H1 (cell line): Measurements from ENCODE around the gene MLLT11. TPM values are rescaled to one million over a fixed set of nuclear protein-coding genes. Genes with fewer than 3 reads are reported as not detected.

Experiments
- CTCF ChIA-PET: fragments of 300-600 bp; sonication (Branson Sonifier 250); formaldehyde crosslinking; loops from one replicate; lab custom pipeline; 2021; ENCODE audit not compliant: partially characterized antibody; lab: Charles Lee
- POLR2A ChIA-PET: fragments of 300-600 bp; sonication (Branson Sonifier 250); formaldehyde crosslinking; loops from one replicate; lab custom pipeline; 2021; ENCODE audit warnings: inconsistent platforms; ENCODE audit not compliant: partially characterized antibody; lab: Charles Lee
- DNase-seq, 2 experiments: peaks; one replicate each; pipeline versions ENCODE4 v3.0.0 to v3.0.0-alpha.2; 2010 to 2022; ENCODE audit warnings: low spot score in 2 of 2, low read depth in 1 of 2, mixed read lengths in 1 of 2
- FAIRE-seq: peaks from 2 replicates; lab custom pipeline; 2011; peaks lifted over from hg19 to GRCh38; lab: Jason Lieb, UNC
- H2AFZ ChIP-seq: 2 replicates; pipeline ENCODE4 v1.8.1; 2012; ENCODE audit warnings: low read length, inconsistent platforms
- H2AK5ac ChIP-seq: 2 replicates; pipeline ENCODE4 v1.6.1; 2013; ENCODE audit warnings: low read depth, low read length
- H2BK120ac ChIP-seq: replicated peaks from 2 replicates; pipeline ENCODE3; 2013; ENCODE audit warnings: low read depth, low read length, inconsistent platforms
- H2BK12ac ChIP-seq: 2 replicates; pipeline ENCODE4 v1.6.1; 2013; ENCODE audit warnings: low read depth, low read length
- H2BK15ac ChIP-seq: 2 replicates; pipeline ENCODE4 v1.6.1; 2013; ENCODE audit warnings: low read length
- H2BK20ac ChIP-seq: 2 replicates; pipeline ENCODE4 v1.6.1; 2013; ENCODE audit warnings: low read length
- H2BK5ac ChIP-seq: 2 replicates; pipeline ENCODE4 v1.6.1; 2013; ENCODE audit warnings: low read depth, low read length
- H3K14ac ChIP-seq: 2 replicates; pipeline ENCODE4 v1.6.1; 2013; ENCODE audit warnings: inconsistent platforms; ENCODE audit not compliant: insufficient read length
- H3K18ac ChIP-seq: 2 replicates; pipeline ENCODE4 v1.6.1; 2013; ENCODE audit warnings: low read length; ENCODE audit errors: extremely low read depth
- H3K23ac ChIP-seq: 2 replicates; pipeline ENCODE4 v1.6.1; 2013; ENCODE audit warnings: inconsistent platforms; ENCODE audit not compliant: insufficient read length
- H3K23me2 ChIP-seq: 2 replicates; pipeline ENCODE4 v1.6.1; 2013; ENCODE audit warnings: low read depth, low read length
- H3K27ac ChIP-seq: 2 replicates; pipeline ENCODE4 v1.6.1; 2011; ENCODE audit warnings: low read depth, low read length, inconsistent platforms
- H3K27me3 ChIP-seq, 4 experiments: replicated peaks in 1 of 4; 1 replicate in 1 of 4; 2 replicates in 3 of 4; pipeline versions ENCODE4 v1.6.1 to v1.8.1; 2011 to 2013; ENCODE audit warnings: low read length in 3 of 4, mild to moderate bottlenecking in 3 of 4, inconsistent platforms in 2 of 4, mixed read lengths in 2 of 4, moderate library complexity in 1 of 4; ENCODE audit not compliant: control insufficient read depth in 3 of 4, insufficient read depth in 3 of 4; ENCODE audit errors: extremely low read depth in 1 of 4
- H3K36me3 ChIP-seq, 4 experiments: 2 replicates each; pipeline versions ENCODE4 v1.6.1 to v1.8.1; 2011 to 2013; ENCODE audit warnings: mild to moderate bottlenecking in 4 of 4, low read length in 3 of 4, moderate library complexity in 2 of 4, control low read depth in 1 of 4, inconsistent platforms in 1 of 4; ENCODE audit not compliant: insufficient read depth in 4 of 4, control insufficient read depth in 2 of 4
- H3K4ac ChIP-seq: replicated peaks from 2 replicates; pipeline ENCODE3; 2013; ENCODE audit warnings: low read length, low read depth, mixed read lengths, inconsistent platforms; ENCODE audit not compliant: insufficient read length
- H3K4me1 ChIP-seq, 4 experiments: replicated peaks in 1 of 4; 1 replicate in 1 of 4; 2 replicates in 3 of 4; pipeline versions ENCODE4 v1.6.1 to v1.8.1; 2011 to 2013; ENCODE audit warnings: low read length in 3 of 4, inconsistent platforms in 2 of 4, mixed read lengths in 1 of 4; ENCODE audit not compliant: insufficient read depth in 4 of 4, control insufficient read depth in 3 of 4
- H3K4me2 ChIP-seq, 2 experiments: 2 replicates each; pipeline versions ENCODE4 v1.6.1 to v1.8.1; 2011 to 2013; ENCODE audit warnings: low read depth in 2 of 2, low read length in 2 of 2, control low read depth in 1 of 2, inconsistent platforms in 1 of 2, mild to moderate bottlenecking in 1 of 2; ENCODE audit not compliant: insufficient read depth in 1 of 2
- H3K4me3 ChIP-seq, 4 experiments: fragments of 200-600, 300-600 bp in 1 of 4; sonication (generic), shearing (Covaris generic), sonication (Bioruptor Twin) in 1 of 4; 2 replicates each; pipeline versions ENCODE4 v1.5.1 to v1.8.1; 2011 to 2016; ENCODE audit warnings: low read length in 4 of 4, low read depth in 3 of 4, control low read depth in 2 of 4, inconsistent platforms in 2 of 4, mild to moderate bottlenecking in 2 of 4, mixed read lengths in 1 of 4, moderate library complexity in 1 of 4; ENCODE audit not compliant: insufficient read depth in 2 of 4; ENCODE audit errors: extremely low read depth in 1 of 4
- H3K56ac ChIP-seq: replicated peaks from 2 replicates; pipeline ENCODE3; 2013; ENCODE audit warnings: low read depth, mild to moderate bottlenecking, mixed read lengths, low read length, inconsistent platforms; ENCODE audit not compliant: insufficient read length
- H3K79me1 ChIP-seq: 2 replicates; pipeline ENCODE4 v1.6.1; 2013; ENCODE audit warnings: low read depth, low read length, control low read depth
- H3K79me2 ChIP-seq, 2 experiments: 2 replicates each; pipeline versions ENCODE4 v1.6.1 to v1.8.1; 2012 to 2013; ENCODE audit warnings: low read length in 2 of 2, mild to moderate bottlenecking in 2 of 2, inconsistent platforms in 1 of 2; ENCODE audit not compliant: insufficient read depth in 2 of 2, control insufficient read depth in 1 of 2
- H3K9ac ChIP-seq, 4 experiments: replicated peaks in 1 of 4; 1 replicate in 1 of 4; 2 replicates in 3 of 4; pipeline versions ENCODE4 v1.6.1 to v1.8.1; 2011 to 2013; ENCODE audit warnings: low read depth in 3 of 4, low read length in 3 of 4, control low read depth in 2 of 4, mild to moderate bottlenecking in 2 of 4, moderate library complexity in 2 of 4, inconsistent platforms in 1 of 4; ENCODE audit errors: extremely low read depth in 1 of 4
- H3K9me3 ChIP-seq, 2 experiments: 2 replicates each; pipeline versions ENCODE4 v1.6.1 to v1.8.1; 2012 to 2013; ENCODE audit warnings: mild to moderate bottlenecking in 2 of 2, moderate library complexity in 2 of 2, control low read depth in 1 of 2, inconsistent platforms in 1 of 2, low read depth in 1 of 2, low read length in 1 of 2, mixed read lengths in 1 of 2; ENCODE audit not compliant: insufficient read depth in 2 of 2
- H4K20me1 ChIP-seq, 2 experiments: replicated peaks in 1 of 2; 2 replicates each; pipeline versions ENCODE3 to v1.8.1; 2011 to 2013; ENCODE audit warnings: inconsistent platforms in 2 of 2, low read length in 2 of 2, mild to moderate bottlenecking in 1 of 2; ENCODE audit not compliant: insufficient read depth in 2 of 2, control insufficient read depth in 1 of 2
- H4K5ac ChIP-seq: 2 replicates; pipeline ENCODE4 v1.6.1; 2013; ENCODE audit warnings: low read length, low read depth, mixed read lengths, inconsistent platforms; ENCODE audit not compliant: insufficient read length
- H4K8ac ChIP-seq: 2 replicates; pipeline ENCODE4 v1.8.0; 2013; ENCODE audit warnings: mild to moderate bottlenecking, moderate library complexity, low read length, inconsistent platforms; ENCODE audit not compliant: insufficient read depth; ENCODE audit errors: extremely low read depth
- H4K91ac ChIP-seq: replicated peaks from 2 replicates; pipeline ENCODE3; 2013; ENCODE audit warnings: low read length, mixed read lengths, inconsistent platforms; ENCODE audit not compliant: insufficient read length
- ASH2L ChIP-seq: fragments of 200-600, 300-600 bp; sonication (generic); IDR thresholded peaks from one replicate; pipeline ENCODE4 v1.7.1; 2017; ENCODE audit warnings: low read length
- BACH1 ChIP-seq: IDR thresholded peaks from 2 replicates; pipeline ENCODE4 v1.6.1; 2012; ENCODE audit warnings: low read length, improper control_type of control experiment
- CBX5 ChIP-seq: fragments of 300-800, 300-1000 bp; sonication (generic); IDR thresholded peaks from 2 replicates; pipeline ENCODE4 v1.7.1; 2016; ENCODE audit warnings: antibody characterized with exemption, low read length, low read depth
- CEBPB ChIP-seq: IDR thresholded peaks from 2 replicates; pipeline ENCODE4 v1.6.1; 2012; ENCODE audit warnings: low read depth, low read length
- E2F6 ChIP-seq: IDR thresholded peaks from 2 replicates; pipeline ENCODE4 v1.6.1; 2012; ENCODE audit warnings: inconsistent platforms
- JUN ChIP-seq: IDR thresholded peaks from 2 replicates; pipeline ENCODE4 v1.6.1; 2011; ENCODE audit warnings: low read depth, mild to moderate bottlenecking, improper control_type of control experiment, low read length
- POU5F1 ChIP-seq: IDR thresholded peaks from 2 replicates; pipeline ENCODE4 v1.6.1; 2011; ENCODE audit warnings: low read depth, mild to moderate bottlenecking, low read length, moderate library complexity
- RFX5 ChIP-seq: IDR thresholded peaks from 2 replicates; pipeline ENCODE4 v1.6.1; 2011; ENCODE audit warnings: low read depth, low read length, improper control_type of control experiment, borderline replicate concordance
- SIX5 ChIP-seq: IDR thresholded peaks from 2 replicates; pipeline ENCODE4 v1.6.1; 2011; ENCODE audit warnings: mild to moderate bottlenecking, low read depth, low read length
- SP1 ChIP-seq: IDR thresholded peaks from 2 replicates; pipeline ENCODE4 v1.6.1; 2011; ENCODE audit warnings: low read depth, low read length
- SRF ChIP-seq: IDR thresholded peaks from 2 replicates; pipeline ENCODE4 v1.6.1; 2011; ENCODE audit warnings: mild to moderate bottlenecking, low read depth, low read length, moderate library complexity
- TCF12 ChIP-seq: IDR thresholded peaks from 2 replicates; pipeline ENCODE4 v1.6.1; 2011; ENCODE audit warnings: low read depth, mild to moderate bottlenecking, low read length
- USF2 ChIP-seq: IDR thresholded peaks from 2 replicates; pipeline ENCODE4 v1.6.1; 2011; ENCODE audit warnings: low read length, improper control_type of control experiment
- ZNF274 ChIP-seq: IDR thresholded peaks from 2 replicates; pipeline ENCODE4 v1.7.0; 2012; ENCODE audit warnings: low read length, borderline replicate concordance; ENCODE audit errors: extremely low read depth
- WGBS, 2 experiments: shearing (Covaris generic) in 1 of 2; methylation state at CpG; one replicate each; pipeline versions ENCODE4 v1.1.6 to v1.1.7; 2013 to 2015; ENCODE audit warnings: low lambda C conversion rate in 2 of 2, mixed read lengths in 2 of 2, inconsistent platforms in 1 of 2, low coverage in 1 of 2, missing lambda C conversion rate in 1 of 2; ENCODE audit not compliant: insufficient replicate concordance in 2 of 2, insufficient coverage in 1 of 2, insufficient read length in 1 of 2; ENCODE audit errors: extremely low coverage in 1 of 2, missing lambda C conversion rate in 1 of 2; 5-methylcytosine and 5-hydroxymethylcytosine counted together
- polyA plus RNA-seq, 7 experiments: library from polyadenylated mRNA; depleted of rRNA in 3 of 7; stranded (reverse) in 5 of 7; unstranded in 2 of 7; fragments of >200 nt in 5 of 7; fragments of 200-250 nt in 2 of 7; gene quantifications; 1 replicate in 5 of 7; 2 replicates in 1 of 7; 4 replicates in 1 of 7; pipeline versions ENCODE4 v1.2.1 to v1.2.3, GENCODE V29; 2011 to 2013; ENCODE audit warnings: missing spikeins in 2 of 7, mixed read lengths in 2 of 7
- total RNA-seq: library from RNA; stranded (reverse); fragmentation: NEBNext Ultra II Directional; extraction: Animal tissue kit (Norgen Biotek cat#: 25700); gene quantifications from 2 replicates; pipeline ENCODE4 v1.2.1, GENCODE V29; 2021

MLLT11 gene
- total and polyA plus RNA-seq, 2 of the 8 experiments (the other 6 are each of a cell fraction or from before 2014, with no cell fraction given) = 13.7 to 18.1 TPM

DNA sequence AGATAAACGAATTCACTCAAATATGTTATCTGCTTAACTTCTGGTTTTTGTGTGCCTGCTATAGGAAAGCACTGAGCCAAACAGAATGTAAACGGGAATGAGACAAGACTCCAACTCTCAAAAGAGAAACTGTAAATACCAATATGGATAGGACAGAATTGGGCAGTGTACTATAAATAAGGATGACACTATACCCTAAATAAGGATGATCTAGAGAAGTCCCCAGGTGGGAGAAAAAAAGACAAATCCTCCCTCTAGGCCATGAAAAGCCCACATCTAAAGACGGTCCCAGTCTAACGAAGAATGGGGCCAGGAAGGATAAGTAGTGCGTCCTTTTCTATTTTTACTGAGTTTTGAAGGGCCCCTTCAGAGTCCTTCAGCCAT, 8.9 kb downstream of the MLLT11 start:
- Histone ChIP-seq H3K4me1 (peaks cover 0 to 4% (median 2%) of the 10 kb centered on the region in 4 experiments; a peak in 2 of 7 replicates), H3K79me2 (peaks cover 0 to 27% of the 10 kb centered on the region in 2 experiments; a peak in 2 of 4 replicates)

More for the DNA sequence above, 8.9 kb downstream of the MLLT11 start:
- H3K9me3 ChIP-seq = no peaks in the 10 kb centered on the region
- no peak overlapping the region for H2AK5ac ChIP-seq
- peaks cover 0 to 3% of the 10 kb centered on the region in 2 experiments for H4K20me1 ChIP-seq
- 88% methylated on average over 5 of the region's 5 CpGs; no CpG with 5 or more reads in 1 of the 2 experiments for WGBS, 2 experiments
- no peak overlapping the region for H3K4me3 ChIP-seq
- peaks cover 0 to 8% (median 0%) of the 10 kb centered on the region in 4 experiments; a peak in 6 of 8 replicates for H3K36me3 ChIP-seq
- no peak overlapping the region for H2BK15ac ChIP-seq
- no peak overlapping the region for H3K56ac ChIP-seq
- no peak overlapping the region for H3K14ac ChIP-seq
- no peak overlapping the region for H3K4ac ChIP-seq
- H3K18ac ChIP-seq = no peak overlapping the region
- H2AFZ ChIP-seq = no peak overlapping the region
- H3K4me2 ChIP-seq = no peak overlapping the region; a peak in 1 of 4 replicates
- no peaks in the 10 kb centered on the region for H3K27me3 ChIP-seq
- H3K23ac ChIP-seq = no peak overlapping the region
- no peak overlapping the region for H4K5ac ChIP-seq
- H2BK20ac ChIP-seq = no peak overlapping the region
- no peak overlapping the region for H3K9ac ChIP-seq
- H2BK5ac ChIP-seq = no peak overlapping the region
- TF ChIP-seq USF2 = no peak
- no peak for TF ChIP-seq SP1
- no peak for TF ChIP-seq E2F6
- no peak for TF ChIP-seq BACH1
- TF ChIP-seq POU5F1 = no peak
- no peak for TF ChIP-seq CBX5
- no peak for TF ChIP-seq SRF
- TF ChIP-seq ASH2L = no peak
- TF ChIP-seq TCF12 = no peak
- TF ChIP-seq RFX5 = no peak
- TF ChIP-seq CEBPB = no peak
- no peak for TF ChIP-seq JUN
- no peak for TF ChIP-seq ZNF274
- no peak for TF ChIP-seq SIX5
- FAIRE-seq (no peak), DNase-seq (no peak)
- no peak overlapping the region for H4K8ac ChIP-seq
- H2BK12ac ChIP-seq = no peak overlapping the region
- ChIA-PET CTCF (no interaction called here), POLR2A (interaction anchor here (3.5 kb wide), 1 partner anchor 9 kb away, joined by 47 read pairs; the partner anchor contains the start of genes CDC42SE1 and MLLT11)
- H4K91ac ChIP-seq = no peak overlapping the region
- H3K27ac ChIP-seq = no peak overlapping the region
- peaks cover 5% of the 10 kb centered on the region; the same call in 1 of the 2 replicates for H3K23me2 ChIP-seq
- no peak overlapping the region for H2BK120ac ChIP-seq
- no peaks in the 10 kb centered on the region; the same call in 1 of the 2 replicates for H3K79me1 ChIP-seq
